ENCODE results near the gene TOB2. TPM values are rescaled to one million over a fixed set of nuclear protein-coding genes. Genes with fewer than 3 reads are reported as not detected.

TOB2 gene
- total and polyA plus RNA-seq, 9 of the 15 experiments (the other 6 are each of a cell fraction or from before 2014, with no cell fraction given), result 3.3 to 20.5 (median 7.3) TPM

GRCh38 chr22:41403532-41404318, 42.9 kb downstream of the TOB2 start (continued):
- peak; percentile 91 for TF ChIP-seq REST (IDR thresholded peaks at IDR 0.05; ENCODE audit: borderline replicate concordance)
- TF ChIP-seq REST (CRISPR knock-in tag; IDR thresholded peaks at IDR 0.05; ENCODE audit: low read depth), result no peak
- TF ChIP-seq CTCF (IDR thresholded peaks at IDR 0.05 in 2 of 3, conservative IDR thresholded peaks at IDR 0.05 in 1 of 3; ENCODE audit: insufficient read depth in 2 of 3, low read depth in 1 of 3, low read length in 3 of 3), result peak; percentile 87 to 90 (median 89)
- 0 out of 2 replicates have a peak, but pooled peaks have one; percentile 58 for TF ChIP-seq ZBTB2 (IDR thresholded peaks at IDR 0.05)
- 0 out of 2 replicates have a peak, but pooled peaks have one; percentile 35 for TF ChIP-seq MYNN (IDR thresholded peaks at IDR 0.05)
- no peak for TF ChIP-seq MYNN (CRISPR knock-in tag; IDR thresholded peaks at IDR 0.05)
- TF ChIP-seq ARNT (IDR thresholded peaks at IDR 0.05), result no peak
- peak; percentile 91 for TF ChIP-seq ZNF316 (IDR thresholded peaks at IDR 0.05)
- no peak for TF ChIP-seq COPS2 (conservative IDR thresholded peaks at IDR 0.05)
- peak; percentile 88 for TF ChIP-seq C11orf30 (IDR thresholded peaks at IDR 0.05; ENCODE audit: low read depth)
- TF ChIP-seq CXXC5 (CRISPR knock-in tag; IDR thresholded peaks at IDR 0.05), result no peak
- TF ChIP-seq FOSL1 (tag; conservative IDR thresholded peaks at IDR 0.05), result no peak
- TF ChIP-seq STAT5B (CRISPR knock-in tag; IDR thresholded peaks at IDR 0.05), result no peak
- no peak for TF ChIP-seq ZNF507 (tag; conservative IDR thresholded peaks at IDR 0.05)
- no peak for TF ChIP-seq ELK3 (CRISPR knock-in tag; IDR thresholded peaks at IDR 0.05)
- TF ChIP-seq ARID2 (IDR thresholded peaks at IDR 0.05), result peak; percentile 85
- TF ChIP-seq PTTG1 (tag; IDR thresholded peaks at IDR 0.05; ENCODE audit: low read depth), result no peak

All from K562 (cell line).